SK-N-DZ (cell line): ENCODE results near the gene KMT5B.

Experiments used
- DNase-seq: peaks from one replicate; pipeline ENCODE4 v3.0.0-alpha.2; 2015; ENCODE audit warnings: low spot score

The KMT5B gene

DNA sequence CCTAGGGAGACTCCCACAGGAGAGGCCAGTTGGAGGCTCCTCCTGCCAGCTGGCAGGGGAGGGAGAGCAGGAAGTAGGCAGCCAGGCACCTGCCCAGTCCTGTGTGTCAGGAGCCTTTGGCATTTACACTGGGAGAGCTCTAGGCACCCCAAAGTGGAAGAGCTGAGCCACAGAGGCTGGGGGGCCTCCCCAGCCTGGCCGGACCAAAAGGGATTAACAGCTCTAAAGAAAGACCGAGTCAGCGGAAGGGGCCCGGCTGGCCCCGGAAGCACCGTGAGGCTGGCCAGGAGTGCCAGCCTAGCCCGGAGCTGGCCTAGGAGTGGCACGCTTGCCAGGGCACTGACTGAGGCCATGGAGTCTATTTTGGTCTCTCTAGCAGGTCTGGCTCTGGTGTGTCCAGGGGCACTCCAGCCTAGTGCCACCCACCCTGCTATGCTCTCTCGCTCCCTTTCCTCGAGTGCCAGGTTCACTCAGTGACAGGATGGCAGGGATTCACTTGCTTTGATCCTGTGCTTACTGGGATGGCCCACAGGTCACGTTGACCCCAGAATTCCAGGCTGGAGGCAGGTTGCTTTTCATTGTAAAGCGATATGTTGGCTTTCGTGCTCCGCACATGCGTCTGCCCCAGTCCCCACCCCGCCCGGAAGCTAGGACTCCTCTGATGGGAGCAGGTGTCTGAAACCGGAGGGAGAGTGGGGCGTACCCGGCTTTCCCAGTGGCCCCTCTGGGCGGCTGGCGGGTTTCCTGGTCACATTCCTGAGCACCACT lies 3.3 kb upstream of the KMT5B start:
- DNase-seq = no peak

DNA sequence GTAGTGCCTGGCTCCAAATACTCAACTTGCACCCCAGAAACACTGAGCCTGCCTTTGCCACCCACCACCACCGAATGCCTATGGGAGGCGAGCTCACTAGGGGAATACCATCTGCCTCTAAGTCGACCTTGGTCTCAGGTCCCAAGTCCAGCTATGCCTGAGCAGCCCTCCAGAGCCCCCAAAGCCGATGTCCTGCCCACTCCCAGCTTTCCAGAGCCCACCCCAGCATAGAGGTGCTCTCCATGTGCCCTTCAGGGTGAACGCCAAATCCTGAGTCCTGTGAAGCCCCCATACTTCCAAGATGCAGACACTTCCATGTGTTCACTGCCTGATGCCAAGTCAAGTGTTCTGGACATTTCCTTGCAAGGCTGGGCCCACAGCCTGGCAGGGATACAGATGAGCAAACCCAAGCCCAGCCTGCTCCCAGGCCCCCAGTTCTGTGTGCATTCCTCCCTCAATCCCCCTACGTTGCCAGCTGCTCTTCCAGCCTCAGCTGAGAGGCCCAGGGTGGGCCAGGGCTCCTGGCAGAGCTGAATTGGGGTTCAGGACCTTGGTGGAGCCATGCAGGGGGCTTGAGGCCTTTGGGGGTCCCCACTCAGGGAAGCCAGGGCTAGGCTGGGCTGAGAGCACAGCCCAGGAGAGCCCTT lies 2.6 kb upstream of the KMT5B start:
- no peak for DNase-seq

DNA sequence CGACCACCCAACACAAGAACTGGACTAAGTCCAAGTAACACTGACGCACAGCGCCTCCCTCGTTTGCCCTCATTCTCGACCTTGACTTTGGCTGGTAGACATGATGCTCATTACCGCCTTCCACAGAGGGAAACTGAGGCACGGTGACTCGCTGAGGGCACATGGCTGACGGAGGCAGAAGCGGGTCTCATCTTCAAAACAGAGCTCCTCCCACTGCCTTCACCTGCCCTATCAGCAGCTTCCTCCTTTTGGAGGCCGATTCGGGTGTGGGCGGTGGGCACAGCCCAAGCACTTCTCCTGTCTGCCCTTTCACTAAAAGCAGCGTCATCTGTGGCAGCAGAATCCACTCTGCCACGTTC lies 2.0 kb upstream of the KMT5B start:
- no peak for DNase-seq

DNA sequence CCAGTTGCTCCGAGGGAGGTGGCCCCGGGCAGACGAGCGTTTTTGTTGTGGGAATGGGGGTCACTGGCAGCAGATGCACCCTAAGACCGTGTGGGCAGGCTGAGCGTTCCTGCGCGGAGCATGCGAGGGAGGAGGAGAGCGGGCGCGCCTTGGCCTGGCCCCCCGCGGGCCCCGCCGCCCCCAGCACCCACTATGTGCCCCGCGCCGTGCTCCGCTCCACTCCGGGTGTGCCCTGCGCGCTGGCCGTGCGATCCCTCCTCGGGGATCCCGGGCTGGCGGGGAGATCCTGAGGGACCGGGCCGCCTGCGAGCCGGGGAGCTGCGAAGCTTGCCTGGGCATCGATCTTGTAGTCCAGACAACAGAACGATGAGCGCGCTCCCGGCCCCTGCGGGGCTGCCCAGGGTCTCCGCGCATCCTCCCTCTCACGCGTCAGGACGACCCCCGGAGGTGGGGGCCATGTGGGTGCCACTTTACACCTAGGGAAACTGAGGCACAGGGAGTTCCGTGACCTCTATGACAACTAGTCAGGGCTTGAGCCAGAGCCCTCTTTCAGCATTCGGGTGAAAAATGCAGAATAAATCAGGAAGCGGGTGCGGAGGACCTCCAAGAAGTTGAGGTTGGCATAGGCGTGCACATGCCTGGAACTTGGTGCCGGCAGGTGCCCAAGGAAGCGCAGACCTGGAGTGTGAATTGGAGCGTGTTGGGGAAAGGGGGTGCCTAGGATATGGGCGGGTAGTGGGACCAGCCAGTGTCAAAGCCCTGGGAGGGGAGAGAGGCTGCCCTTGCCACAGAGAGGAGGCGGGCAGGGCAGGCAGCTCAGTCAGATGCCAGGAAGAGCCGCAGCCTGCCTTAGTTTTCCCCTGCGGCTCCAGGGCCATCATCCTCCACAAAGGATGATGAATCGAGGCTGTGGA lies 1.3 kb upstream of the KMT5B start:
- peak; percentile 32 for DNase-seq

DNA sequence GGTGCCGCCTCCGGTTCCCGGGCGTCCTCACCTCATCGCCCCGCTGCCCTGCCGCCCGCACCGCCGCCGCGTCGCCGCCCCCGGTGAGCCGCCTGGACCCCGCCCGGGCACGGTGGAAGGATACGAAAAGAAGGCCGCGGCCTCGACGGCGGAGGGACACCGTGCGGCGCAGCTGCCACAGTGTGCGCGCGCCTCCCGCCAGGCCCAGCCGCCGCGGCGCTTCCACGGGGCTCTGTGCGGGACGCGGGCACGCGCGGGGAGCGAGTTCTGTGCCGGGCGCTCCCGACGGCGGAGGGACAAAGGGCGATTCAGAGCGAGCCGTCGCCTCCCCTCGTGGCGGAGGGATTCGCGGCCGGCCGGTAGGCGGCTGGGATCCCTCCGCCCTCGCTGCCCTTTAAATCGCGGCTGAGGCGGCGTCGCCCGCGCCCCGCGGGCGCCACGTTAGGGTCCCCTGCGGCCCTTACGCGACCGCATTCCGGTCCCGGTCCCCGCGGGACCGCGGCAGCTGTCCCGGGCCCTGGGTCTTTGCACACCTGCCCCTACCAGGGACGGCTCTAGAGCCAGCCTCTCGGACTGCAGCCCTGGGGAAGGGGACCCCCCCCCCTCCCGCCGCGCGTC lies 568 bp upstream of the KMT5B start:
- peak; percentile 95 for DNase-seq

DNA sequence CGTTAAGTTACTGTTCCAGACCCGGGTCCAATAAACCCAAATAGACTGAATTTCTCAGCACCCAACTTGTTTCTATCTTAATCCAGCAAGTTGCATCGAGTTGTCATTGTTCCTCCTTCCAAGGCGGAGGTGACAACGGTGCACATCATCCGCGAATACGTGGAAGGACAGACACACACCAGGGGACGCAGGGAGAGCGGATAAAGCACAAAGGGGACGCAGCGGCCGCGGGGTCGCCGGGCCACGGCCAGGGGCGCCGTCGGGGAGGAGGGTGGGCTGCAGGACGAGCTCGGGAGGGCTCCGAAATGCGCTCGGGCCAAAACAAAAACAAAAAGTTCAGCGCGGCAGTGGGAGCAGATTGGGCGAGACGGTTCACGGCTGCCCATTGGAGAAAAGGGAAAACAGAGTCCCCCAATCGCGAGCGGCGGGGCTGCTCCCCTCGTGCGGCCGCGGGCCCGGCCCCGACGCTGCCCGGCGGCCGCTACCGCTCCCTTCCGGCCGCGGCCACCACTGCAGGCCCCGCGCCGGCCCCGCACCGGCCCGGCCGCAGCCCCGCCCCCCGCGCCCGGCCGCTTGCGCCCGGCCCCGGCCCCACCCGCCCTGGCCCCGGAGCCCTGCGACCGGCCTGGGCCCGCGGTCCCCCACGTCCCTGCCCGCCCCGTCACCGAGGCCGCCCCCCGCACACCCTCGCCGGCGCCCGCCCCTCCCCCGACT lies 518 bp downstream of the KMT5B start:
- peak; percentile 72 for DNase-seq

DNA sequence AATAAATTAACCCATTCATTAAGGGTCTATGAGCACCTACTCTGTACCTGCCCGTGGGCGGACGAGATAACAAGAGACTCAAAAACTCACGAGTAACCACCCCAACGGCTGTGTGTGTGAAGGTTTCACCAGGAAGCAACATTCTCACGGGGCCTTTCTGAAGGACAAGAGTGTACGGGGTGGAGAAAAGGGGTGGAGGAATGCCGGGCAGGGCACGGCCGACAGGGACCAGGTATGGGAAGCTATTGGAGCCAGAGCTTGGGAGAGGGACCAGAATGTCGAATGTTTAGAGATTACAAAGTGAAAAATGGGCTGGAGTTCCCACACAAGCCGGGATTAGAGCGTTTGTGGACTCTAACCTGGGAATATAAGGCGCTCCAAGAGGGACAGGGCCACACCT lies 1.6 kb downstream of the KMT5B start:
- DNase-seq = no peak

DNA sequence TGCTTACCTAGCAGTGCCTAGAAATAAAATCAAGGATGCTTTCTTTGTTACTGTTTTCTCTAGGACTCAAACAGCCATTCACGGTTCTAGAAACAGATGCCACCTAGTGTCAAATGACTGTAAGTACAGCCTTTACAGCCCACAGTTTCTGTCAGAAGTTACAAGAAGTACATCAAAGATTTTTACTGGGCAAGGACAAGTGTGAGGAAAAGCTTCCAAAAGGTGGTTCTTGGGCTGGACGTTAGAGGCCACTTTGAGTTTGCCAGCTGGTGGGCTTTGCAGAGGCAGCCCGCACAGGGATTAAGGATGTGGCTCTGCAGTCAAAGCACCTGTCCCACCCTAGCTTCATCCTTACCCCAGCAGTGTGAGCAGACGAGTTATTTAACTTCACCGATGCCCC lies 6.9 kb downstream of the KMT5B start:
- DNase-seq = peak; percentile 70

DNA sequence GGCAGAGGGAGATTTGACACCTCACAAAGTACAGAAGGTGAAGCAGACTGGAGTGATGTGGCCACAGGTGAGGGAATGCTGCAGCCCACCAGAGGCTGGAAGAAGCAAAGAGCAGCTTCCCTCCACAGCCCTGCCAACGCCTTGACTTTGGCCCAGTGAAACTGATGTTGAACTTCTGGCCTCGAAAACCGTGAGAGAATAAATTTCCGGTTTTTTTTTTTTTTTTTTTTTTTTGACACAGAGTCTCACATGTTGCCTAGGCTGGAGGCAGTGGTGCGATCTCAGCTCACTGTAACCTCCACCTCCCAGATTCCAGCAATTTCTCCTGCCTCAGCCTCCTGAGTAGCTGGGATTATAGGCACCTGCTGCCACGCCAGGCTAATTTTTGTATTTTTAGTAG lies 8.7 kb downstream of the KMT5B start:
- no peak for DNase-seq

DNA sequence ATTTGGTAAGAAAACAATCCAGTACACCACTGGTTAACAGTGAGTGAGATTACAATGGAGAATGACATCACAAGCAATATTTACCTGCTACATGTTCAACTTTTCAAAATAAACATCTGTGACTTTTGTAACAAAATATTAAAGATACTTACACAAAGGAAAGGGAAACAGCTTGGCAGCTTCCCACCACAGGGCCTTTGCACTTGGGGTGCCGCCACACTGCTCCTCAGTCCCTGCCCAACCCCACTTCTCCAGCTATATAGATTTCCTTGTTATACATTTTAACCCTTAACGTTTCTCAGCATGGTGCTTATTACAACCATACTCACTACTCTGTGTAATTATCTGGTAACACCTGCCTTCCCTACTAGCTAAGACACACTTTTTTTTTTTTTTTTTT lies 10.9 kb downstream of the KMT5B start:
- no peak for DNase-seq

DNA sequence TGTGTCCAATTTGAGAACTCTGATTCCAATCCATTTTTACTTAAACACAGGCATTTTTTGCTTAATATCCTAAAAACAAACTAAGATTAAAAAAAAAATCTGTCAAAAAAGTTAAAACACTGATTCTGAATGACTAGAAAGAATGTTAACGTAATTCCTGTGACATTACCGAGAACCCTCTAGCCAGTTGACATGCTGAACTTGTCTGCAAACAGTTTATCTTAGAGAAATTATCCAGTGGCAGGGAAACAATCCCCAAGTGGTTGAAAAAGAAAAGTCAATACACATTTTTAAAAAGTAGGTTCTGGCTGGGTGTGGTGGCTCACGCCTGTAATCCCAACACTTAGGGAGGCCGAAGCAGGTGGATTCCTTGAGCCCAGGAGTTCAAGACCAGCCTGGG lies 11.6 kb downstream of the KMT5B start:
- DNase-seq = no peak

DNA sequence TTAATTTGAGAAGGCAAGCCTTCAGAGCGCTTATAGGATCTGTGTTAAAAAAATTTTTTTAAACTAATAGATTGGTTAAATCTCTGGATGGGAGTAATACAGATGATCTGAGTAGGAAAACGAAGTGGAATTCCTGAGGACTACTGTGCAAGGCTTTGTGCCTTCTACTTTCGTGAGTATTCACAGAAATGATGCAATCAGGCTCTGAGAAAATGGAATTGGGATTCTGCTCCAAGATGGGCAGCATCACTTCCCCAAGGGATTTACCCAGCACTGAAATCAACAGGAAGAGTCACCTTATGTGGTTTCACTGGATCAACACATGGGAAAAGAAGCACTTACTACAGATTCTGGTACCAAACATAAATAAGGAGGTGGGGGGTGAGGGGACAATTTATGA lies 12.5 kb downstream of the KMT5B start:
- no peak for DNase-seq

DNA sequence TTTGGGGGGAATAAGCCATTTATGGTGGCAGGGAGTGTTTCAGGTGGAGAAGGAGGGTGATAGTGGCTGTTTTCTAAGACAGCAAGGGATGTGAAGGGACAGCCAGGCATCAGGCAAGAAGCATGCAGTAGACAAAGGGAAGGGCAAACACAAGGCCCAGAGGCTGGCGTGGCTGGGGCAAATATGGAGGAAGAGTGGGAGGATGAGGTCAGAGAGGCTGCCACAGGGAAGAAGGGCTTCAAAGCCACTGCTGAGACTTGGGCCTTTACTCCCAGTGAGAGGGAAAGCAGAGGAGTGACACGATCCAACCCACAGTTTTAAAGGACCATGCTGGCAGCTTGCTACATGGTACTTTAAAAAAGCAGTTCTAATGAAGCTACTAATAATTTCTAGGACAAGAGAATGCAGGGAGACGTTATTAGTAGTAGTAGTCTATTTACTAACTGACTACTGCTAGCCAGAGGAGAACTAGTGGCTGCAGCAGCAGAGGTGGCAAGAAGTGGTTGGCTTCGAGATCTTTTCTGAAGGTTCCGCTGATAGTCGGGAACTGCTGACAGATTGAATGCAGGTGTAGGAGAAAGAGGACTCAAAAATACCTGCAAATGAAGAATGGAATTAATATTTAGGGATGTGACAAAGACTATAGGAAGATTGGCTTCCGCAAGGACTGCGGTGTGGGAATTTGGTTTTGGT lies 13.7 kb downstream of the KMT5B start:
- DNase-seq = no peak

DNA sequence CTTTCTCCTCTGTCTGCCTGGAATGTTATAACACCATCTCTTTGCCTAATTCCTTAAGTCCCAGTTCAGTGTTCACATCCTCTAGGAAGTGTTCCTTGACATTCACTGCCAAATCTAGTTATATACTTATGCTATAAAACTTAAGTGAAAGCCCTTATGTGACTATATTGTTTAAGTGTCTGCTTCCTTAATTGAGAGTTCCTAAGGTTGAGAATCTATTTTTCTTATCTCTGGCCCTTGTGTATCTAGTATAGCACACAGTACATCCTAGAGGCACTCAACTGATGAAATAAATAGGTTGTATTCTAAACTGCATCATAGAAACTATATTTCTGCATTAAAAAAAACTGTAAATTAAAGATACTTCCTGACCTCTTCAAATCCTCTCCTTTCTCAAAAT lies 16.9 kb downstream of the KMT5B start:
- DNase-seq = no peak

DNA sequence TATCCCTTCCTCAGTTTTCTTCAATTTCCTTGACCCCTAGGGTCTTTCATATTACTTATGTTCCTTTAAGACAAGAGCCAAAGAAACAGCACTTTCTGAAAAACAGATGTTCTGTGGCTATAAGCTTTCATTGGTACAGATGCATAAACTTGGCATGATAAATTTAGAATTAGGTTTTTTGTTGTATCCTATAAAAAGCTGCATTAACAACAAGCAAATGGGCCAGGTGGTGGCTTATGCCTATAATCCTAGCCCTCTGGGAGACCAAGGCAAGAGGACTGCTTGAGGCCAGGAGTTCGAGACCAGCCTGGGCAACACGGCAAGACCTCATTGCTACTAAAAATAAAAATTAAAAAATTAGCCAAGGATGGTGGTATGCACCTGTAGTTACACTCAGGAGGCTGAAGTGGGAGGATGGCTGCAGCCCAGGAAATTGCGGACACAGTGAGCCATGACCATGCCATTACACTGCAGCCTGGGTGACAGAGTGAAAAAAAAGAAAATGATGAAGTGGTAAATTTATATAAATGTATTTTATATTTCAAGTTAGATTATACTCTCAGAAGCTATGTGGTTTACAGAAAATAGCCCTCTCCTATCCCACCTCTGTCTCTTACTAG lies 18.3 kb downstream of the KMT5B start:
- no peak for DNase-seq

DNA sequence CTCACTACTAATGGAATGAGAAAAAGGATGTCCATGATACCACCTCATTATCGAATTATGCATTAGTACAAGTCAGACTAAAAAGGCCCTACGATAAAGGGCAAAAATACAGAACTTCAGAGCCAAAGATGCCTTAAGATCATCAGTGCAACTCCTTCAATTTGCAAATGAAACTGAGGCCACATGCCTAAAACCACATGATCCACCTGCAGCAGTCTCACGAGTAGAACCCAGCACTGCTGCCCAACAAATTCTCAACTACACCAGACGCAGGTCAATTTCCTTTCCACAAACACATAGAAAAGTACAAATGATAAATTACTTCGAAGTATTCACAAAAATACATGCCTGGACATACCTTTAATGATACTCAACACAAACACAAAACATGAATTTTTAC lies 20.1 kb downstream of the KMT5B start:
- no peak for DNase-seq

DNA sequence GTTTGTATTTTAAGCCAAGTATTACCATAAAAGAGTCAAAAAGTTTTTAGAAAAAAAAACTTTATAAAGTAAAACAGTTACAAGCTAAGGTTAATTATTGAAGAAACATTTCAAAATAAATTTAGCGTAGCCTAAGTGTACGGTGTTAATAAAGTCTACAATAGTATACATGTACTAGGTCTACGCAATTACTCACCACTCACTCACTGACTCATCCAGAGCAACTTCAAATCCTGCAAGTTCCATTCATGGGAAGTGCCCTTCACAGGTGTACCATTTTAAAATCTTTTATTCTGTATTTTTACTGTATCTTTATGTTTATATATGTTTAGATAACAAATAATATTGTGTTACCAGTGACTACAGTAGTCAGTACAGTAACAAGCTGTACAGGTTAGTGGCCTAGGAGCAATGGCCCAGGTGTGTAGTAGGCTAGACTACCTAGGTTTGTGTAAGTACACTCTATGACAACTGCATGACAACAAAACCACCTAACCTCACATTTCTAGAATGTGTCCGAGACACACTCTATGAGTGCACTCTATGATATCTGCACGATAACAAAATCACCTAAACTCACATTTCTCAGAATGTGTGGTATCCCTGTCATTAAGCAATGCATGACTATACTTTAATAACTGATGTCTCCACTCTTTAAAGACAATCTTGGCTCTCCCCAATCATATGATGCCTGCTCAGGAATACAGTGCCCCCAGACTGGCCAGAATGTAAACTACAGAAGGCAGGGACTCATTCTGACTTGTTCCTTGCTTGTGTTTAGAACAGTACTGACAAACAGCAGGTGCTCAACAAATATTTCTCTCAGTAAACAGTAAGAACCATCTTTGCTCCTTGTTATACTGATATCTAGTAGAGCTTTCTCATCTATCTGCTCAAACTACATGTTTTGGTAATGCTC lies 21.2 kb downstream of the KMT5B start:
- DNase-seq = no peak

DNA sequence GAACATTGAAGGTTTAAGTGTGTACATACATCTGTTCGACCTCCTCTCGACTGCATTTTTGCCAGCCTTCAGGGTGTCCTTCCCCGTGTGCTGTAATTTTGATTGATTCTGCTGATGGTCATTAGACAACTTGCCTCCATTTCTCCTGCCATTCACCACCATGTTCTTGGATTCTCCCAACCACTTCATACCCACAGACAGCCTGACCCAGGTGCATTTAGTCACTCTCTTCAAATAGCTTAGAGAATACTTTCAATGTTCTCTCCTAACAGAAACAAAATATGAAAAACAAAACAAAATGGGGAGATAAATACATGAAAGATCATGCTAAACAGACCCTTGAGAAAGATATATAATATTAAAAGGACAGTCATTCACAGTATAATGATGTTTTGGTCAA lies 23.2 kb downstream of the KMT5B start:
- DNase-seq = no peak

DNA sequence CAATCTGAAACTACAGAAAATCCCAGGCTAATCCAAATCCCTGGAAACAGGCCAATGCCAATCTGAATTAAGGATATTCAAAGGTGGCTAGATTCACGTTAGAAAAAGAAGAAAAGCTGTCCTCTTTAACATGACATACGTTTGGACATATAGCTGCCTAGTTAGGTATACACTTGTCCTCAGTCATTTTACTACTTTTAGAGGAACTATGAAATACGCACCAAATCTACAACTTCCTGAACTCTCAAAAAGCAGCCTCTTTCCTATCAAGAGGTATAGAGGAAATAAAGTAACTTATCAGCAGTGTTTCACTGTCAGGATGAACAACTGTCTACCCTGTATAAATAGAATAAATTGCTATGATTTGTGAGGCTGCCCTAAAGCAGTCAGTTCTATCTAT lies 24.0 kb downstream of the KMT5B start:
- no peak for DNase-seq
